ENCODE results near the gene TMEM52. TPM values are rescaled to one million over a fixed set of nuclear protein-coding genes. Genes with fewer than 3 reads are reported as not detected.

The TMEM52 gene
- total and polyA plus RNA-seq, 9 of the 15 experiments (the other 6 are each of a cell fraction or from before 2014, with no cell fraction given), result 0.37 to 22.5 (median 6.8) TPM

DNA sequence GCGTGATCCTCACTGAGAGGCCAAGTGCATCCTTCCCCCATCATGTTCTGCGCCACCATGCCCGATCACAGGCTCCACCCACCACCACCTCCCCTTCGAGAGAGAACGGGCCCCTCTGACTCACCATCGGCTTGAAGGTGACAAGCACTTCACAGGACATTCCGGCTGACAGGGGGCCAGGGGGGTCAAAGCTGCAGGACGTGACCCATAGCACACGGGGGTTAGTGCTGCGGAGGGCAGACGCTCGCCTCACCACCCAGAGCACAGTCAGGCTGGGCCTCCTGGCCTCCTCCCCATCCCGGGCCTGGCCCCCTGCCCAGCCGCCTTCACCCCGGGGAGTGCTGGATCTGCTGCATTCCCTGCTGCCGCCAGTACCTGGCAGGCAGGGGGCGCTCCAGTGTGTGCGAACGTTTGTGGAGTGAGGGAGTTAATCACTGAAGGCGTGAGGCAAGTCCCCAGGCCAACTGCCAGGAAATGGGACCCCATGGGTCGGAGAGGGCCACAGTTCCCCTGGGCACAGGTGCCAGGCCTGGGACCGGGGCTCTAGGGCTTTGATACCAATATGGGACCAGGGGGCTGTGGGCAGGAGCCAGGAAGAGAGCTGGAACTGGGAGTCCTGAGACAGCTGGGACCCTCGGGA, 40.9 kb upstream of the TMEM52 start (continued):
- TF ChIP-seq RREB1 (CRISPR knock-in tag; IDR thresholded peaks at IDR 0.05) (no peak), THAP7 (CRISPR knock-in tag; IDR thresholded peaks at IDR 0.05) (0 out of 2 replicates have a peak, but pooled peaks have one; percentile 36), ZNF436 (CRISPR knock-in tag; IDR thresholded peaks at IDR 0.05) (no peak), BHLHE40 (IDR thresholded peaks at IDR 0.05; ENCODE audit: low read length) (0 out of 2 replicates have a peak, but pooled peaks have one; percentile 35), CREM (IDR thresholded peaks at IDR 0.05; ENCODE audit: low read depth) (peak; percentile 38; the same call in 1 of the 2 replicates), ATF7 (IDR thresholded peaks at IDR 0.05) (peak; percentile 48; the same call in 1 of the 2 replicates), SMAD1 (IDR thresholded peaks at IDR 0.05; ENCODE audit: low read depth, low read length, partially characterized antibody) (no peak), ZNF121 (CRISPR knock-in tag; conservative IDR thresholded peaks at IDR 0.05) (no peak), NELFE (IDR thresholded peaks at IDR 0.05; ENCODE audit: insufficient read depth, insufficient read length) (no peak), DEAF1 (CRISPR knock-in tag; IDR thresholded peaks at IDR 0.05) (peak; percentile 73), ZNF41 (CRISPR knock-in tag; conservative IDR thresholded peaks at IDR 0.05) (no peak), FOSL1 (tag; conservative IDR thresholded peaks at IDR 0.05) (peak; percentile 80), ZNF143 (CRISPR knock-in tag; IDR thresholded peaks at IDR 0.05) (no peak), RCOR1 (IDR thresholded peaks at IDR 0.05; ENCODE audit: borderline replicate concordance in 1 of 2, low read depth in 2 of 2, low read length in 2 of 2) (peak in 1 of 2 experiments; percentile 52; a peak in 1 of 4 replicates)
- TF ChIP-seq, protein P1, sequence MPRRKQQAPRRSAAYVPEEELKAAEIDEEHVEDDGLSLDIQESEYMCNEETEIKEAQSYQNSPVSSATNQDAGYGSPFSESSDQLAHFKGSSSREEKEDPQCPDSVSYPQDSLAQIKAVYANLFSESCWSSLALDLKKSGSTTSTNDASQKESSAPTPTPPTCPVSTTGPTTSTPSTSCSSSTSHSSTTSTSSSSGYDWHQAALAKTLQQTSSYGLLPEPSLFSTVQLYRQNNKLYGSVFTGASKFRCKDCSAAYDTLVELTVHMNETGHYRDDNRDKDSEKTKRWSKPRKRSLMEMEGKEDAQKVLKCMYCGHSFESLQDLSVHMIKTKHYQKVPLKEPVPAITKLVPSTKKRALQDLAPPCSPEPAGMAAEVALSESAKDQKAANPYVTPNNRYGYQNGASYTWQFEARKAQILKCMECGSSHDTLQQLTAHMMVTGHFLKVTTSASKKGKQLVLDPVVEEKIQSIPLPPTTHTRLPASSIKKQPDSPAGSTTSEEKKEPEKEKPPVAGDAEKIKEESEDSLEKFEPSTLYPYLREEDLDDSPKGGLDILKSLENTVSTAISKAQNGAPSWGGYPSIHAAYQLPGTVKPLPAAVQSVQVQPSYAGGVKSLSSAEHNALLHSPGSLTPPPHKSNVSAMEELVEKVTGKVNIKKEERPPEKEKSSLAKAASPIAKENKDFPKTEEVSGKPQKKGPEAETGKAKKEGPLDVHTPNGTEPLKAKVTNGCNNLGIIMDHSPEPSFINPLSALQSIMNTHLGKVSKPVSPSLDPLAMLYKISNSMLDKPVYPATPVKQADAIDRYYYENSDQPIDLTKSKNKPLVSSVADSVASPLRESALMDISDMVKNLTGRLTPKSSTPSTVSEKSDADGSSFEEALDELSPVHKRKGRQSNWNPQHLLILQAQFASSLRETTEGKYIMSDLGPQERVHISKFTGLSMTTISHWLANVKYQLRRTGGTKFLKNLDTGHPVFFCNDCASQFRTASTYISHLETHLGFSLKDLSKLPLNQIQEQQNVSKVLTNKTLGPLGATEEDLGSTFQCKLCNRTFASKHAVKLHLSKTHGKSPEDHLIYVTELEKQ (CRISPR knock-in tag; IDR thresholded peaks at IDR 0.05), result no peak

Data from K562 (cell line).